HEK293T (cell line): ENCODE measurements around the gene OR52K2.

Source experiments
- BHLHE40 ChIP-seq: fragments of 450-650 bp; IDR thresholded peaks from 2 replicates; pipeline ENCODE4 v1.6.1; 2016; ENCODE audit warnings: mild to moderate bottlenecking, moderate library complexity, borderline replicate concordance
- FOXM1 ChIP-seq: fragments of 450-650 bp; IDR thresholded peaks from 2 replicates; pipeline ENCODE4 v1.6.1; 2017; ENCODE audit warnings: mild to moderate bottlenecking, borderline replicate concordance

GRCh38 chr11:4466131-4466870 is 17.2 kb downstream of the OR52K2 start:
- no peak for TF ChIP-seq BHLHE40
- no peak for TF ChIP-seq FOXM1
